ENCODE measurements around the gene NREP.

NREP gene

GRCh38 chr5:111682121-111682520, 74.9 kb downstream of the NREP start:
- Histone ChIP-seq H3K4me3 (ENCODE audit: low read length in 2 of 2) (no peak overlapping the region), H3K27ac (ENCODE audit: low read depth in 2 of 2, low read length in 2 of 2) (no peak overlapping the region), H3K9ac (ENCODE audit: low read depth in 1 of 2, low read length in 2 of 2) (no peak overlapping the region)

GRCh38 chr5:111681414-111682120, 75.4 kb downstream of the NREP start:
- H3K27ac ChIP-seq (ENCODE audit: low read depth in 2 of 2, low read length in 2 of 2) = peak overlapping the region; percentile 35 to 37

More at GRCh38 chr5:111682121-111682520, 74.9 kb downstream of the NREP start:
- Histone ChIP-seq H3K9me3 (ENCODE audit: control insufficient read depth in 2 of 2, low read length in 2 of 2) (no peaks in the 10 kb centered on the region), H3K27me3 (ENCODE audit: control insufficient read depth in 2 of 2, insufficient read depth in 2 of 2, low read length in 2 of 2) (no peaks in the 10 kb centered on the region), H3K4me1 (ENCODE audit: control insufficient read depth in 2 of 2, insufficient read depth in 2 of 2, low read length in 2 of 2) (peaks cover 0 to 7% of the 10 kb centered on the region in 2 donors), H3K36me3 (ENCODE audit: control insufficient read depth in 2 of 2, insufficient read depth in 2 of 2, low read length in 2 of 2) (no peaks in the 10 kb centered on the region)

GRCh38 chr5:111680737-111681413, 76.1 kb downstream of the NREP start:
- H3K27me3 ChIP-seq (ENCODE audit: control insufficient read depth in 2 of 2, insufficient read depth in 2 of 2, low read length in 2 of 2) = no peaks in the 10 kb centered on the region
- no peak overlapping the region for H3K9ac ChIP-seq (ENCODE audit: low read depth in 1 of 2, low read length in 2 of 2)
- peak overlapping the region; percentile 35 to 37 for H3K27ac ChIP-seq (ENCODE audit: low read depth in 2 of 2, low read length in 2 of 2)
- H3K36me3 ChIP-seq (ENCODE audit: control insufficient read depth in 2 of 2, insufficient read depth in 2 of 2, low read length in 2 of 2) = no peaks in the 10 kb centered on the region
- H3K4me1 ChIP-seq (ENCODE audit: control insufficient read depth in 2 of 2, insufficient read depth in 2 of 2, low read length in 2 of 2) = peaks cover 0 to 7% of the 10 kb centered on the region in 2 donors
- H3K9me3 ChIP-seq (ENCODE audit: control insufficient read depth in 2 of 2, low read length in 2 of 2) = no peaks in the 10 kb centered on the region
- H3K4me3 ChIP-seq (ENCODE audit: low read length in 2 of 2) = peak overlapping the region in 1 of 2 donors; percentile 13

More at GRCh38 chr5:111681414-111682120, 75.4 kb downstream of the NREP start:
- Histone ChIP-seq H3K27me3 (ENCODE audit: control insufficient read depth in 2 of 2, insufficient read depth in 2 of 2, low read length in 2 of 2) (no peaks in the 10 kb centered on the region), H3K36me3 (ENCODE audit: control insufficient read depth in 2 of 2, insufficient read depth in 2 of 2, low read length in 2 of 2) (no peaks in the 10 kb centered on the region), H3K9ac (ENCODE audit: low read depth in 1 of 2, low read length in 2 of 2) (no peak overlapping the region), H3K9me3 (ENCODE audit: control insufficient read depth in 2 of 2, low read length in 2 of 2) (no peaks in the 10 kb centered on the region), H3K4me3 (ENCODE audit: low read length in 2 of 2) (no peak overlapping the region), H3K4me1 (ENCODE audit: control insufficient read depth in 2 of 2, insufficient read depth in 2 of 2, low read length in 2 of 2) (peaks cover 0 to 7% of the 10 kb centered on the region in 2 donors)

GRCh38 chr5:111679611-111680010, 77.4 kb downstream of the NREP start:
- Histone ChIP-seq H3K9ac (ENCODE audit: low read depth in 1 of 2, low read length in 2 of 2) (no peak overlapping the region), H3K27me3 (ENCODE audit: control insufficient read depth in 2 of 2, insufficient read depth in 2 of 2, low read length in 2 of 2) (no peaks in the 10 kb centered on the region), H3K4me1 (ENCODE audit: control insufficient read depth in 2 of 2, insufficient read depth in 2 of 2, low read length in 2 of 2) (peaks cover 0 to 7% of the 10 kb centered on the region in 2 donors), H3K27ac (ENCODE audit: low read depth in 2 of 2, low read length in 2 of 2) (no peak overlapping the region), H3K36me3 (ENCODE audit: control insufficient read depth in 2 of 2, insufficient read depth in 2 of 2, low read length in 2 of 2) (no peaks in the 10 kb centered on the region), H3K9me3 (ENCODE audit: control insufficient read depth in 2 of 2, low read length in 2 of 2) (no peaks in the 10 kb centered on the region), H3K4me3 (ENCODE audit: low read length in 2 of 2) (no peak overlapping the region)
